IMR-90 (cell line): Measurements from ENCODE around the gene ASXL1. TPM values are rescaled to one million over a fixed set of nuclear protein-coding genes. Genes with fewer than 3 reads are reported as not detected.
A peak's percentile ranks its signal among the peaks of the same experiment; 100 is the strongest.

Experiments
- ATAC-seq: fragments of 200-7000 bp; cut with Tn5 transposase; 2 replicates; pipeline ENCODE4 v1.9.1; 2020; ENCODE audit warnings: low read depth, mild to moderate bottlenecking, moderate library complexity
- BruUV-seq: library from RNA; stranded (reverse); fragments of 400-500 nt; replicated peaks from 2 replicates; lab custom pipeline; 2021; lab: Mats Ljungman, UMichigan
- CTCF ChIA-PET: fragments of 300-600 bp; formaldehyde crosslinking; extraction: SDS; loops from one replicate; lab custom pipeline; 2021; ENCODE audit warnings: antibody characterized with exemption; lab: Yijun Ruan, JAX
- POLR2A ChIA-PET: fragments of 300-600 bp; sonication (Branson Sonifier 250); formaldehyde crosslinking; loops from one replicate; lab custom pipeline; 2022; ENCODE audit warnings: antibody characterized with exemption; ENCODE audit not compliant: unreplicated experiment; lab: Charles Lee
- DNase-seq: peaks from one replicate; pipeline ENCODE4 v3.0.0; 2013
- H2AFZ ChIP-seq: replicated peaks from 2 replicates; pipeline ENCODE3; 2013; ENCODE audit warnings: low read length, mild to moderate bottlenecking; ENCODE audit not compliant: poor library complexity
- H2AK5ac ChIP-seq: 2 replicates; pipeline ENCODE4 v1.6.1; 2013; ENCODE audit warnings: low read depth, low read length, inconsistent platforms
- H2AK9ac ChIP-seq: replicated peaks from 2 replicates; pipeline ENCODE3; 2013; ENCODE audit warnings: mild to moderate bottlenecking, low read depth, low read length, moderate library complexity; ENCODE audit not compliant: poor library complexity
- H2BK120ac ChIP-seq: 2 replicates; pipeline ENCODE4 v1.6.1; 2013; ENCODE audit warnings: low read depth, low read length, inconsistent platforms
- H2BK15ac ChIP-seq: 3 replicates; pipeline ENCODE4 v1.6.1; 2013; ENCODE audit warnings: low read depth, low read length, inconsistent platforms
- H2BK20ac ChIP-seq: 2 replicates; pipeline ENCODE4 v1.6.1; 2013; ENCODE audit warnings: low read depth, mild to moderate bottlenecking, inconsistent platforms, low read length, moderate library complexity
- H2BK5ac ChIP-seq: 2 replicates; pipeline ENCODE4 v1.6.1; 2013; ENCODE audit warnings: mild to moderate bottlenecking, low read depth, low read length, inconsistent platforms; ENCODE audit not compliant: poor library complexity, severe bottlenecking
- H3K14ac ChIP-seq: replicated peaks from 2 replicates; pipeline ENCODE4 v1.6.1; 2013; ENCODE audit warnings: low read depth, low read length, inconsistent platforms
- H3K18ac ChIP-seq: 2 replicates; pipeline ENCODE4 v1.6.1; 2013; ENCODE audit warnings: low read depth, low read length, control low read depth
- H3K23ac ChIP-seq: 2 replicates; pipeline ENCODE4 v1.6.1; 2013; ENCODE audit warnings: low read depth, low read length, inconsistent platforms
- H3K27ac ChIP-seq: 2 replicates; pipeline ENCODE4 v1.5.1; 2013; ENCODE audit warnings: mild to moderate bottlenecking, control low read depth, low read length; ENCODE audit not compliant: insufficient read depth
- H3K27me3 ChIP-seq: 2 replicates; pipeline ENCODE4 v1.6.1; 2013; ENCODE audit warnings: low read length; ENCODE audit not compliant: control insufficient read depth, insufficient read depth
- H3K36me3 ChIP-seq: 2 replicates; pipeline ENCODE4 v1.6.1; 2013; ENCODE audit warnings: low read length, mixed read lengths; ENCODE audit not compliant: control insufficient read depth, insufficient read depth
- H3K4ac ChIP-seq: 2 replicates; pipeline ENCODE4 v1.6.1; 2013; ENCODE audit warnings: low read depth, low read length, inconsistent platforms
- H3K4me1 ChIP-seq: 2 replicates; pipeline ENCODE4 v1.6.1; 2013; ENCODE audit warnings: low read length, mixed read lengths; ENCODE audit not compliant: control insufficient read depth, insufficient read depth
- H3K4me2 ChIP-seq: 2 replicates; pipeline ENCODE4 v1.6.1; 2013; ENCODE audit warnings: low read depth, mild to moderate bottlenecking, control low read depth, low read length, moderate library complexity
- H3K4me3 ChIP-seq: 2 replicates; pipeline ENCODE4 v1.5.1; 2013; ENCODE audit warnings: low read depth, mild to moderate bottlenecking, control low read depth, low read length, moderate library complexity; ENCODE audit not compliant: insufficient read depth
- H3K56ac ChIP-seq: 2 replicates; pipeline ENCODE4 v1.6.1; 2013; ENCODE audit warnings: low read length, inconsistent platforms; ENCODE audit not compliant: insufficient read depth; ENCODE audit errors: extremely low read depth
- H3K79me1 ChIP-seq, 2 experiments: 2 replicates each; pipeline ENCODE4 v1.6.1; 2013; ENCODE audit warnings: low read length in 2 of 2, inconsistent platforms in 1 of 2, low read depth in 1 of 2
- H3K9ac ChIP-seq: 2 replicates; pipeline ENCODE4 v1.6.1; 2013; ENCODE audit warnings: low read depth, low read length, control low read depth
- H3K9me1 ChIP-seq: 2 replicates; pipeline ENCODE4 v1.6.1; 2013; ENCODE audit warnings: low read length, inconsistent platforms; ENCODE audit not compliant: insufficient read depth
- H3K9me3 ChIP-seq: 2 replicates; pipeline ENCODE4 v1.6.1; 2013; ENCODE audit warnings: low read length; ENCODE audit not compliant: control insufficient read depth, insufficient read depth
- H4K20me1 ChIP-seq: 2 replicates; pipeline ENCODE4 v1.6.1; 2013; ENCODE audit warnings: low read length, inconsistent platforms; ENCODE audit not compliant: insufficient read depth
- H4K5ac ChIP-seq: 2 replicates; pipeline ENCODE4 v1.6.1; 2013; ENCODE audit warnings: mild to moderate bottlenecking, low read depth, low read length, control low read depth
- H4K8ac ChIP-seq, 2 experiments: 2 replicates each; pipeline ENCODE4 v1.6.1; 2013; ENCODE audit warnings: low read depth in 2 of 2, low read length in 2 of 2, control low read depth in 1 of 2, inconsistent platforms in 1 of 2
- H4K91ac ChIP-seq: 2 replicates; pipeline ENCODE4 v1.6.1; 2013; ENCODE audit warnings: low read depth, low read length, inconsistent platforms; ENCODE audit not compliant: insufficient read depth
- BHLHE40 ChIP-seq: fragments of 150-350 bp; IDR thresholded peaks from 2 replicates; pipeline ENCODE4 v1.6.1; 2016; ENCODE audit warnings: mild to moderate bottlenecking, low read depth, low read length
- CHD1 ChIP-seq: IDR thresholded peaks from 2 replicates; pipeline ENCODE4 v1.6.1; 2012; ENCODE audit warnings: low read depth, low read length, improper control_type of control experiment
- ELK1 ChIP-seq: fragments of 150-350 bp; IDR thresholded peaks from 2 replicates; pipeline ENCODE4 v1.6.1; 2016; ENCODE audit warnings: low read depth, mild to moderate bottlenecking, low read length, moderate library complexity, borderline replicate concordance
- FOS ChIP-seq: fragments of 150-350 bp; IDR thresholded peaks from 2 replicates; pipeline ENCODE4 v1.6.1; 2016; ENCODE audit warnings: low read depth, low read length
- MAFK ChIP-seq: IDR thresholded peaks from 2 replicates; pipeline ENCODE4 v1.6.1; 2012; ENCODE audit warnings: low read depth, low read length, improper control_type of control experiment
- MXI1 ChIP-seq: IDR thresholded peaks from 2 replicates; pipeline ENCODE4 v1.6.1; 2012; ENCODE audit warnings: low read depth, mild to moderate bottlenecking, low read length, moderate library complexity, borderline replicate concordance
- NFE2L2 ChIP-seq: fragments of 150-350 bp; IDR thresholded peaks from 2 replicates; pipeline ENCODE4 v1.6.1; 2016; ENCODE audit warnings: low read depth, mild to moderate bottlenecking, low read length
- POLR2A ChIP-seq: IDR thresholded peaks from 2 replicates; pipeline ENCODE4 v1.6.1; 2012; ENCODE audit warnings: mild to moderate bottlenecking, low read depth, low read length
- RAD21 ChIP-seq: IDR thresholded peaks from 2 replicates; pipeline ENCODE4 v1.6.1; 2012; ENCODE audit warnings: low read length, improper control_type of control experiment
- RCOR1 ChIP-seq: IDR thresholded peaks from 2 replicates; pipeline ENCODE4 v1.6.1; 2012; ENCODE audit warnings: mild to moderate bottlenecking, low read length, improper control_type of control experiment; ENCODE audit not compliant: insufficient replicate concordance
- USF2 ChIP-seq: fragments of 150-350 bp; IDR thresholded peaks from 2 replicates; pipeline ENCODE4 v1.6.1; 2017; ENCODE audit warnings: mild to moderate bottlenecking, antibody characterized with exemption, low read length, low read depth
- WGBS, 2 experiments: methylation state at CpG; one replicate each; pipeline versions ENCODE4 v1.1.5 to v1.1.7; 2013; ENCODE audit warnings: missing lambda C conversion rate in 2 of 2; ENCODE audit not compliant: insufficient read length in 1 of 2; ENCODE audit errors: extremely low coverage in 2 of 2; 5-methylcytosine and 5-hydroxymethylcytosine counted together
- dilution Hi-C: fragments of 300-500 bp; cut with HindIII; formaldehyde crosslinking; loops from one replicate; pipeline ENCODE4 v1.14.3; 2018; ENCODE audit warnings: low sequenced_read_pairs; ENCODE audit not compliant: unreplicated experiment
- in situ Hi-C: fragments of 300-500 bp; cut with MboI; formaldehyde crosslinking; loops from 3 replicates; pipeline ENCODE4 v1.14.3; 2019; ENCODE audit warnings: low sequenced_read_pairs, inconsistent platforms, mixed read lengths
- intact Hi-C: fragments of 100-400 bp; cut with micrococcal nuclease; formaldehyde crosslinking; loops from 2 replicates; pipeline ENCODE4 v1.10.0; 2022
- polyA plus RNA-seq, 3 experiments: library from polyadenylated mRNA; depleted of rRNA; stranded (reverse); fragments of >200 nt; gene quantifications; 2 replicates each; pipeline ENCODE4 v1.2.3, GENCODE V29; 2012; ENCODE audit warnings: low replicate concordance in 1 of 3
- total RNA-seq: library from RNA; depleted of rRNA; stranded (reverse); fragments of >200 nt; gene quantifications from 2 replicates; pipeline ENCODE4 v1.2.3, GENCODE V29; 2012

The ASXL1 gene
- total and polyA plus RNA-seq, 2 of the 4 experiments (the other 2 are of a cell fraction): 29.9 to 37.1 TPM

GRCh38 chr20:32365564-32365963 is 7.4 kb downstream of the ASXL1 start:
- H3K27ac ChIP-seq: no peak overlapping the region
- 0 out of 2 replicates have a peak overlapping the region, but pooled peaks have one; percentile 1 for H3K23ac ChIP-seq
- H3K79me1 ChIP-seq: peaks cover 24 to 73% of the 10 kb centered on the region in 2 experiments
- dilution Hi-C loops (no loop called here), intact Hi-C loops (no loop called here), in situ Hi-C loops (no loop called here)
- no peak overlapping the region for H2BK5ac ChIP-seq
- peaks cover 5% of the 10 kb centered on the region for H3K36me3 ChIP-seq
- no peak overlapping the region for H2BK20ac ChIP-seq
- H2AK5ac ChIP-seq: no peak overlapping the region
- H4K8ac ChIP-seq: no peak overlapping the region
- TF ChIP-seq MAFK: no peak
- TF ChIP-seq RCOR1: no peak
- TF ChIP-seq USF2: no peak
- no peak for TF ChIP-seq MXI1
- TF ChIP-seq NFE2L2: no peak
- no peak for TF ChIP-seq CHD1
- TF ChIP-seq POLR2A: no peak
- no peak for TF ChIP-seq RAD21
- no peak for TF ChIP-seq ELK1
- TF ChIP-seq BHLHE40: no peak
- TF ChIP-seq FOS: no peak
- H4K5ac ChIP-seq: no peak overlapping the region
- DNase-seq: no peak
- no peak overlapping the region for H3K4me2 ChIP-seq
- peaks cover 89% of the 10 kb centered on the region for H4K20me1 ChIP-seq
- no peak overlapping the region for H3K56ac ChIP-seq
- no peak overlapping the region for H2AK9ac ChIP-seq
- no TSS peak for BruUV-seq
- no peak overlapping the region for H4K91ac ChIP-seq
- no peak overlapping the region for H2BK120ac ChIP-seq
- peaks cover 36% of the 10 kb centered on the region for H3K9me1 ChIP-seq
- H2BK15ac ChIP-seq: no peak overlapping the region
- no peak overlapping the region for H3K18ac ChIP-seq
- H3K9ac ChIP-seq: no peak overlapping the region
- no peak for ATAC-seq
- peaks cover 8% of the 10 kb centered on the region for H3K4me1 ChIP-seq
- H3K4me3 ChIP-seq: no peak overlapping the region
- ChIA-PET POLR2A (interaction anchor here (0.6 kb wide), 2 partner anchors 20 to 73 kb away, joined by 3 to 4 read pairs; no protein-coding TSS in a partner anchor), CTCF (no interaction called here)
- WGBS, 2 experiments: no CpG with 5 or more reads among the region's 5 CpGs
- H3K27me3 ChIP-seq: no peaks in the 10 kb centered on the region
- no peak overlapping the region for H3K4ac ChIP-seq
- no peak overlapping the region for H2AFZ ChIP-seq
- H3K14ac ChIP-seq: no peak overlapping the region
- H3K9me3 ChIP-seq: no peaks in the 10 kb centered on the region
